K562 treated with DMSO at 1 percent for 48 hours (cell line): ENCODE data around the gene CKB. TPM values are rescaled to one million over a fixed set of nuclear protein-coding genes. Genes with fewer than 3 reads are reported as not detected.

Source experiments
- total RNA-seq: library from RNA; unstranded; fragments of 300-600 nt; gene quantifications from 2 replicates; pipeline ENCODE4 v1.2.3, GENCODE V29; 2022; ENCODE audit warnings: low replicate concordance; ENCODE audit errors: extremely low read depth

The CKB gene
- total RNA-seq: not detected in 2 replicates

DNA sequence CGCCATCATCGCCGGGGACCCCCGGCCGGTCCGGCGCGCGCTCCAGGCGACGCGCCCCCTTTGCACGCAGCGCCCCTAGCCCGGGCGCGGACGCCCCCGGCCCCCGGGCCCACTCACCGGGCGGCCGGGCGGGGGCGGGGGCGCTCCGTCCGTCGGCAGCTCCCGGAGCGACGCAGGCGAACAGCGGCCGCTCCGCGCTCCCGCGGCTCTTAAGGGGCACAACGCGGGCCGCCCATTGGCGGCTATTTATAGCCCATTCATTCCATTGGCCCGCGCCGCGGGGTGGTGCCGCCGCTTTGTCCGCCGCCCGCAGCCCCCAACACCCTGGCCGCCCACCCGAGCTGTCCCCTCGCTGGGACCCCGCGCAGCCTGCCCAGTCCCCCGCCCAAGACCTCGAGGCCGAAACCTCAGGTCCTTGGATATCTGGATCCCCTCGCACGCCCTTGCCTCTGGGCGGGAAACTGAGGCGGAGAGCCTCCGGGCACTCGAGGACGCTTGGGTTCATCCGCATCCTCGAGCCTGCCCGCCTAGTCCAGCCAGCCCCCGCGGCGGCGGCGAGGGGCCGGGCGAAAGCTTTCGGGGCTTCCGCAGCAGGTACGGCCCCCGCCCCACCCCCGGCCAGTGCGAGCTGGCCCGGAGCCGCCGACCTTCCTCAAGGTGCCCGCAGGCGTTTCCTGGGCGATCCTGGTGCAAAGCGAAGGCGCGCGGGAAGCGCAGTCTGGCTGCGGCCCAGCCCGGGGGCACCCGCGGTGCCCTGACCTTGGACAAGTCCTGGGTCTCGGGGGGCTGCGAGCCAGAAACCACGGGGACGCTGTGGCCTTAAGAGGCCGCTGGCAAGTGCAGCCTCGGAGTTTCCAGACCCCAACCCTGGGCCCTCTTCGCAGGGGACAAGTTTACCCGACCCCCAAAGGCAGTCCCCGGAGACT is at the start of gene CKB:
TSS of gene CKB (minus strand) at position 182 of the 926 bp plus-strand sequence. CDS start 337 bp downstream, outside the sequence.

DNA sequence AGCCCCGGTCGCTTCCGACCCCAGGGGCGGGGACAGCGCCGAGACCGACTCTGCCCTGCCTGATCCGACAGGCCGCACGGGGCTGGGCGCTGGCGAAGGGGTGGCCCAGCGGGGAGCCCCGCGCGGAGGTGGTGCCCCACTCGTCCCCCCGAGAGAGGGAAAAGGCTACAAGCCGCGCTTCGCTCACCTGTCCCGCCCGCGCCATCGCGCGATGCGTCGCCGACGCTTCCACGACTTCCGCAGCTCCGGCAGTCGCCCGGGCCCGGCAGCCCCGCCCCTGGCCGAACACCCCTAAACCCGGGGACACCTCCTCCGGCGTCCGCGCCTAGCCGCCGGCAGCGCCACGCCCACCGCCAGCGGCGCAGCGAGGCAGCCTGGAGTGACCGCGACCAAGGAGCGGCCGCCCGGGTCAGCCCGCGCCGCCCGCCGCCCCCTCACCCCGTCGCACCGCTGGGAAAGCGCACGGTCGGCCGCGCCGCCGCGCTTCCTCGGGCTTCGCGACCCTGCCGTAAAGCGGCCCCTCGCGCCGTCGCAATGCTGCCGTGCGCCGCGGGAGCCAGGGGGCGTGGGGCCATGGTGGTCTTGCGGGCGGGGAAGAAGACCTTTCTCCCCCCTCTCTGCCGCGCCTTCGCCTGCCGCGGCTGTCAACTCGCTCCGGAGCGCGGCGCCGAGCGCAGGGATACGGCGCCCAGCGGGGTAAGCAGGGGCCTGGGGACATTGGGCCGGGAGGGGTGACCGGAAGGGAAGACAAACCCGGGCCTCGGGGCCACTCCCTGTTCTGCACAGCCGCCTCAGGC is 40.0 kb upstream of the CKB start, which contains the start of the genes BAG5 and COA8:
TSS of gene BAG5 (minus strand) at position 229 of the 797 bp plus-strand sequence. CDS start 1,493 bp downstream, outside the sequence.
TSS of gene COA8 (plus strand) at position 532 of the 797 bp plus-strand sequence. CDS start at position 574, 42 bp downstream.

DNA sequence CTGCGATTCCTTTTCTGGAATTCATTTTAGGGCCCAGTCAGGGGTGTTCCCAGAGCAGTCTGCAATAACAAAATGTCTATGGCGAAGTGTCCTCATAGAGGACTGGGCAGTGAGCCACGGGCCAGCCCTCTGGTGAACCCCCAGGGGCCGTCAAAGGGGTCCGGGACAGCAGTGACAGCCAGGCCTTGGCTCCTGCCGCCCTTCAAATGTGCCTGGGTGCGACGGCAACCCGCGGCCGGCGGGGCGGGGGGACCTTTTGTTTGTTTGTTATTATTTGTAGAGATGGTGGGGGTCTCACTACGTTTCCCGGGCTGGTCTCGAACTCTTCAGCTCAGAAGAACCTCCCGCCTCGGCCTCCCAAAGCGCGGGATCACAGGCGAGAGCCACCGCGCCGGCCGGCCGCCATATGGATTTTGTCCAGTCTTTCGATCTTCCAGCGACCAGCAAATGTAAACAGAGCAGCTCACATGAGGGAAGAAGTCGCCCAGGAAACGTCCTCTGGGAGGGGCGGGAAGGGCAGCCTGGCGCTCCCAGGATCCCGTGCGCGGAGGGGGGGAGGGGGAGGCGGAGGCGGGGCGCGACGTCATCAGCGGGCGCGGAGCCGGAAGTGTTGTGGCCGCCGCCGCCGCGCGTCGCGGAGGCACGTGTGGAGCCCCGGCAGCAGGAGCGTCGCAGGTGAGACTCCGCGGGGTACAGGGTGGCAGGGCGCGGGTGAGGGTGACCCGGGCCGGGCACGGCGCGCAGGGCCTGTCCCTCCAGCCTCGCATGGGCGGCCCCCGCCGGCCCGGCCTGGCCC is 6.2 kb upstream of the CKB start, which contains the start of gene TRMT61A:
TSS of gene TRMT61A (plus strand) at position 610 of the 796 bp plus-strand sequence. CDS start 783 bp downstream, outside the sequence.

Other genes with a start within 250 kb of the CKB start
- 386 TPM in 1 of 2 replicates, not detected in the other for gene EIF5, start 188.6 kb downstream of the CKB start, total RNA-seq
- not detected in 2 replicates for gene MARK3, start 137.4 kb downstream of the CKB start, total RNA-seq
- not detected in 2 replicates for gene TRMT61A, start 6.4 kb upstream of the CKB start, total RNA-seq
- gene BAG5, start 39.8 kb upstream of the CKB start, total RNA-seq: not detected in 2 replicates
- gene COA8, start 40.1 kb upstream of the CKB start, total RNA-seq: not detected in 2 replicates
- not detected in 2 replicates for gene KLC1, start 106.4 kb upstream of the CKB start, total RNA-seq
- gene XRCC3, start 192.6 kb upstream of the CKB start, total RNA-seq: not detected in 2 replicates
- not detected in 2 replicates for gene ZFYVE21, start 193.0 kb upstream of the CKB start, total RNA-seq